CD4-positive, alpha-beta T cell treated with Interleukin-21 for 1 hour (primary cell): ENCODE results near the gene TOPAZ1.
"Not testable (repeated sequence)": the region's sequence is repeated elsewhere in the genome, so short reads cannot be mapped to it uniquely, and the experiment has no call there.

Experiments
- DNase-seq: peaks from one replicate; pipeline ENCODE4 v3.0.0-alpha.2; 2020

The TOPAZ1 gene

DNA sequence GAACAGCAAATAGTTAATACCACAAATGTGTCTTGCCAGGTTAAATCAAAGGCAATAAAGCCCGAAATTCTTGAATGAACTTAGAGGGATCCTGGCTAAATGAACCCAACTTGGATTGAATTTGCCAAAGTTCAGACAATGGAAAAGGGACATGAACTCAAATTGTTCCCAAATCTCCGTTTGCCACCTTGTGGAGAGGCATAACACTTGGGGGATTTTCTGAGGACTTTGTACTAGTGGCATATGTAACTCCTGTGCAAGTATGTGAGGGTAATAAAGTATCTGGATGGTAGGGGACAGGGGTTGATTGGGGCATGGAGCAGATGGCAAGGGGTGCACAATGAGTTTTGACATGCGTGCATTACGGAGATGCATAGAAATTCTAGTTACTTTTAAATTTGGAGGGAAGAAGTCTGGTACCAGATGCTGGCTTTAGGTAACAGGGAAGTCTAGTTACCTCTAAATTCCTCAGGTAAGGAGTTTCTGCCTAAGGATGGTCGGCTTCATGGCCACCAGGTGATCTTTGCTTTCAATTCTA lies 95.6 kb downstream of the TOPAZ1 start:
- DNase-seq: no peak

DNA sequence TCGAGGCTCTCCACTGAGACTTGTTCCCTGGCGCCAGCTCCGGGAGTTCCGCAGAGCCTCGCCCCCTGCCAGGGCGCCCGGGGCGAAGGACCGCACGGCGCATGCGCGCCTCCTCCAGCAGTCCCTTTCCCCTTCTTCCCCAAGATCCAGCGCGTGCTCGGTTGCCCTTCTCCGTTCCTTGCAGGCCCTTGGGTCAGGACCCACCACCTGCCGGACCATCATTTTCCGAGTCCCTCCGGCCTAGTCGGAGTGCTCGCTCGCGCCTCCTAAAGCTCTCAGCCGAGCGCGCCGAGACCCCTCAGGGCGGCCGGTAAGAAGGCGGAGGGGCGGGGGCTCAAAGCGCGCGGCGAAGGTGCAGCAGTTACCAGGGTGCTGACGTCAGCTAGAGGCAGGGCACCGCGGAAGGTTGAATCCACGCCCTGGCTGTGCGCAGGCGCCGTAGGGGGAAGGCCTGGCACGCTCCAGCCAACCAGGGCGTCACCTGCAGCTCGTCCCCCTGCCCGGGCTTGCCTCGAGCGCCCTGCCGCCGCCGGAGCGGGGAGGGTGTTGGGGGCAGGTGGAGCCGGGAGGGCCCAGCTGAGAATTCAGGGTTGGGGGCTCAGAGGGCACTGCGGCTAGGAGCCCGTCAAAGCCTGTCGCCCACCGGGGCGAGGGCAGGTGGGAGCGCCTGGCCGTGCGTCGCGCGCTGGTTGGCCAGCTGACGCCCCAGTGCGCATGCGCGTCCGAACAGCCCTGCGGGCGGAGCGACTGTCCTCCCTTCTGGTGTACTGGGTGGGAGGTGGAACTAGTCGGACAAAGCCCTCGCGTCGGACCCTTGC lies 96.5 kb downstream of the TOPAZ1 start, which contains the start of gene TCAIM:
Gene TCAIM, plus strand, starts transcription at position 757 of the 818 bp plus-strand sequence. CDS start 16,017 bp downstream, outside the sequence.
- DNase-seq: peak; percentile 99

- DNase-seq: no peak
These were observed 97.1 kb downstream of the TOPAZ1 start for GRCh38 chr3:44338828-44339127.

- no peak for DNase-seq
These were observed 97.7 kb downstream of the TOPAZ1 start for GRCh38 chr3:44339181-44340057.

DNA sequence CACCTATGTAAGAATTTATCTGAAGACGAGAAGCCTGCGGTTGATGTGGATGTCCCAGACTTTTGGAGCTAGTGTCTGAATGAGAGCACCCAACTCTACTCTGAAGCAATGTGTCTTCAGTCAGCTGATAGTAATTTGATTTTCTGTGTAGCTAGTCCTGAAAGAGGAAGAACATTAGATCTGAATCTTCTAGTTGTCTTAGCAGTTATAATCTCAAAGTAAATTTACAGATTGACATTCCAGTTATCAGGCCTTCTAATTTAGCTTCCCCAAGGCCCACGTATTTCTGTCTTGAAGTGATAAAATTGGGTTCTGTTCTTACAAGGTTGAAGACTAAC lies 98.3 kb downstream of the TOPAZ1 start:
- no peak for DNase-seq

- DNase-seq: no peak
These were observed 100.6 kb downstream of the TOPAZ1 start for GRCh38 chr3:44342176-44342790.

- no peak for DNase-seq
These were observed 101.7 kb downstream of the TOPAZ1 start for GRCh38 chr3:44343421-44343820.

DNA sequence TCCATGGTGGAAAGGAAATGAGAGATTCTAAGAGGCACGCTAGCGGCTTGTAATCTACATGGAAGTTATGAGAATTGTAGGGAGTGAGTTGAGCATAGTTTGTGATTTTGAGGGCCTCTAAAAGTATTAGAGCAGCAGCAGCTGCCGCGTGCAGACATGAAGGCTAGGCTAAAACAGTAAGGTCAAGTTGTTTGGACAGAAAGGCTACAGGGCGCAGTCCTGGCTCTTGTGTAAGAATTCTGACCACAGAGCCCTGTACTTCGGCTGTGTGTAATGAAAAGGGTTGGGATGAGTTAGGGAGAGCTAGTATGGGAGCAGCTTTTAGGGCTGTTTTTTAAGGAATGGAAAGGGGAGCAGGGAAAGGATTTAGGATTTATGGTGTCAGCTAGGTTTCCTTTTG lies 104.9 kb downstream of the TOPAZ1 start:
- not testable (repeated sequence) for DNase-seq

DNA sequence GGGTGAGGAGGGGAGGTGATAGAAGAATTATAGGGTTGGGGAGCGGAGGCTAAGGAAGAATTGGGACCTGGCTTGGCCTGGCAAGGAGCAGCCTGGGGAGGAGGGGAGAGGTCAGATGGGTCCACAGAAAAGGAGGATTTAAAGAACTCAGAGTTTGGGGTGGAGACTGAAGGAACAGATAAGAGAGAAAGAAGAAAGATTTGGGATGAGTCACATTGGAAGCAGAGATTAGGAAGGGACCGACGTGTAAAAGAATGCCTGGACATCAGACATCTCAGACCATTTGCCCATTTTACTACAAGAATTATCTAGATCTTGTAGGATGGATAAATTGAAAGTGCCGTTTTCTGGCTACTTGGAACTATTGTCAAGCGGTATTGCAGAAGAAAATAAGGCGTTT lies 107.3 kb downstream of the TOPAZ1 start:
- no peak for DNase-seq

GRCh38 chr3:44353355-44353924 lies 111.8 kb downstream of the TOPAZ1 start:
- no peak for DNase-seq

DNA sequence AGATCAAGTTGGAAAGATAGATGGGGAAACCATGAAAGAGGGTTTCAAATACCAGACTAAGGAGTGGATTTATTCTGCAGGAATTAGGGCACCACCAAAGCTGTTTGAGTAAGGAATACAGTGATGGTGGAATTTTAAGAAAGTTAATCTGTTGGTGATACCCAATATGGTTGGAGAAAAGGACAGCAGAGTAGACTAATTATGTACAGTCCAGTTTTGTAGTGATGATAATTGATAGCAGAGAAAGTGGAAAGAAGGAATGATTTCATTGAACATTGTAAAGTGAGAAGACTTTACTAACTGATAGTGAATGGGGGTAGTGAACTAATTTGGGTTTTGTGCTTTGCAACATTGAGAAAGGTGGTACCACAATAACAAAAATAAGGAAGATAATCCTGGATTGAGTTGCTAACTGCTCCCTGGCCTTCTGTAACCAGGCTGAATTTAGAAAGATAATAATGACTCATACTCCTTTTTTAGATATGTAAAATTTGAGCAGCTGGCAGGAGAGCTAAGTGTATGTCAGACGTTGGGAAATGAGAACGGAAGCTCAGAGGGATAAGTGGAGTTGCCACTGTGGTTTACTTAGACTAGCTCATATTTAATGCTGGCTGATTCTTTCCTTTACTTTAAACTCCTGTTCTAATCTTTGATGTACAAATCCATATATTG lies 113.8 kb downstream of the TOPAZ1 start:
- no peak for DNase-seq

GRCh38 chr3:44359146-44359751 lies 117.6 kb downstream of the TOPAZ1 start:
- DNase-seq: no peak

- DNase-seq: no peak
These were observed 121.9 kb downstream of the TOPAZ1 start for GRCh38 chr3:44363591-44363990.

DNA sequence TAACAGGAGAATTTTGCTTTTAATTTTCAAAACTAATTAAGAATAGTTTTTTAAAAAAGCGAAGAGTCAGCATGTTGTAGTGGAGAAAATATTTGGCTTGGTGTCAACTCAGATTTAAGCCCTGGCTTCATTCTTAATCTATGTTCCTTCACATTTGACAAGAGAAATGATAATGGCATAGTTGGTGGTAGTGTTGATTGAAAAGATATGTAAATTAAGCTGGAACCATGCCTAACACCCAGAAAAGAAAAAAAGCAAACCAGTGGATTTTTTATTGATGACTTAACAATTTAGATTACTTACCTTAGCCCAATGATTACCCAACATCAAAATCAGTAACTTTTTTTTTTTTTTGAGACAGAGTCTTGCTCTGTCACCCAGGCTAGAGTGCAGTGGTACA lies 124.3 kb downstream of the TOPAZ1 start:
- DNase-seq: no peak

GRCh38 chr3:44375450-44375849 lies 133.8 kb downstream of the TOPAZ1 start:
- DNase-seq: no peak
